GM23338 (cell line): ENCODE results near the gene POLR2L. TPM values are rescaled to one million over a fixed set of nuclear protein-coding genes. Genes with fewer than 3 reads are reported as not detected.

Experiments
- ATAC-seq: fragments of 200-7000 bp; cut with Tn5 transposase; 3 replicates; pipeline ENCODE4 v1.9.1; 2020
- DNase-seq: peaks from one replicate; pipeline ENCODE4 v3.0.0-alpha.2; 2015; ENCODE audit warnings: low spot score
- H2AFZ ChIP-seq: fragments of 200-600 bp; sonication (generic); 2 replicates; pipeline ENCODE4 v1.8.0; 2016; ENCODE audit warnings: antibody characterized with exemption, mild to moderate bottlenecking, moderate library complexity
- H3F3A ChIP-seq: fragments of 200-600 bp; sonication (generic); replicated peaks from 2 replicates; pipeline ENCODE4 v1.8.0; 2017; ENCODE audit warnings: antibody characterized with exemption, mixed run types, low read depth
- H3K27ac ChIP-seq: fragments of 200-600 bp; sonication (generic); 2 replicates; pipeline ENCODE4 v1.6.1; 2016; ENCODE audit warnings: low read depth
- H3K27me3 ChIP-seq: fragments of 200-600 bp; sonication (generic); 2 replicates; pipeline ENCODE4 v1.8.0; 2016; ENCODE audit warnings: mild to moderate bottlenecking, mixed run types, moderate library complexity; ENCODE audit not compliant: insufficient read depth
- H3K36me3 ChIP-seq: fragments of 200-600 bp; sonication (generic); 2 replicates; pipeline ENCODE4 v1.8.0; 2016; ENCODE audit warnings: mild to moderate bottlenecking; ENCODE audit not compliant: insufficient read depth
- H3K4me1 ChIP-seq: fragments of 200-600 bp; sonication (generic); 2 replicates; pipeline ENCODE4 v1.8.0; 2016; ENCODE audit warnings: mild to moderate bottlenecking, moderate library complexity; ENCODE audit not compliant: insufficient read depth
- H3K4me2 ChIP-seq: fragments of 200-600 bp; sonication (generic); 2 replicates; pipeline ENCODE4 v1.7.1; 2017; ENCODE audit warnings: mixed run types
- H3K4me3 ChIP-seq: fragments of 200-600 bp; sonication (generic); 2 replicates; pipeline ENCODE4 v1.6.1; 2016; ENCODE audit warnings: mixed run types
- H3K79me2 ChIP-seq: fragments of 200-600 bp; sonication (generic); replicated peaks from 2 replicates; pipeline ENCODE4 v1.8.0; 2017; ENCODE audit warnings: mild to moderate bottlenecking; ENCODE audit not compliant: insufficient read depth
- H3K9me2 ChIP-seq: fragments of 200-600 bp; sonication (generic); 2 replicates; pipeline ENCODE4 v1.8.0; 2017; ENCODE audit not compliant: insufficient read depth
- H4K20me1 ChIP-seq: fragments of 200-600 bp; sonication (generic); replicated peaks from 2 replicates; pipeline ENCODE4 v1.8.0; 2017; ENCODE audit warnings: mild to moderate bottlenecking; ENCODE audit not compliant: insufficient read depth
- H3K27ac Mint-ChIP-seq: 2 replicates; pipeline ENCODE4 v1.8.0; 2020; ENCODE audit warnings: inconsistent platforms, mild to moderate bottlenecking, moderate library complexity, mixed read lengths
- H3K27me3 Mint-ChIP-seq: 3 replicates; pipeline ENCODE4 v1.8.0; 2022; ENCODE audit warnings: low read depth, mild to moderate bottlenecking, moderate library complexity, mixed read lengths, inconsistent platforms; ENCODE audit not compliant: insufficient read depth, poor library complexity
- H3K36me3 Mint-ChIP-seq: 3 replicates; pipeline ENCODE4 v1.8.0; 2021; ENCODE audit warnings: low read depth, mild to moderate bottlenecking, inconsistent platforms, moderate library complexity, mixed read lengths
- H3K4me1 Mint-ChIP-seq: 3 replicates; pipeline ENCODE4 v1.8.0; 2020; ENCODE audit warnings: mild to moderate bottlenecking, inconsistent platforms, mixed read lengths
- H3K4me3 Mint-ChIP-seq: 3 replicates; pipeline ENCODE4 v1.8.0; 2021; ENCODE audit warnings: moderate library complexity, mild to moderate bottlenecking, inconsistent platforms, mixed read lengths
- H3K9me3 Mint-ChIP-seq: 3 replicates; pipeline ENCODE4 v1.8.0; 2020; ENCODE audit warnings: moderate library complexity, mild to moderate bottlenecking, inconsistent platforms, mixed read lengths
- CREB1 ChIP-seq: fragments of 250-450 bp; sonication (Bioruptor Pico); IDR thresholded peaks from 2 replicates; pipeline ENCODE4 v1.5.0; 2020; ENCODE audit warnings: low read depth, mild to moderate bottlenecking, moderate library complexity
- EZH2phosphoT487 ChIP-seq: fragments of 200-600 bp; sonication (generic); IDR thresholded peaks from one replicate; pipeline ENCODE4 v1.8.1; 2018; ENCODE audit warnings: antibody characterized with exemption; ENCODE audit not compliant: unreplicated experiment
- JUNB ChIP-seq: IDR thresholded peaks from one replicate; pipeline ENCODE4 v1.6.1; 2016; ENCODE audit warnings: antibody characterized with exemption; ENCODE audit not compliant: unreplicated experiment
- NANOG ChIP-seq: IDR thresholded peaks from 2 replicates; pipeline ENCODE4 v1.6.1; 2016; ENCODE audit warnings: antibody characterized with exemption, borderline replicate concordance
- POLR2AphosphoS5 ChIP-seq: IDR thresholded peaks from 2 replicates; pipeline ENCODE4 v1.6.1; 2016; ENCODE audit warnings: antibody characterized with exemption, low read depth
- STAT1 ChIP-seq: IDR thresholded peaks from one replicate; pipeline ENCODE4 v1.6.1; 2016; ENCODE audit warnings: antibody characterized with exemption; ENCODE audit not compliant: unreplicated experiment
- ZNF114 ChIP-seq: fragments of 250-450 bp; sonication (Bioruptor Pico); IDR thresholded peaks from 2 replicates; pipeline ENCODE4 v1.5.0; 2020; ENCODE audit warnings: mild to moderate bottlenecking, moderate library complexity
- ZNF331 ChIP-seq: fragments of 250-450 bp; sonication (Bioruptor Pico); IDR thresholded peaks from 2 replicates; pipeline ENCODE4 v1.5.0; 2020; ENCODE audit warnings: low read depth, mild to moderate bottlenecking, moderate library complexity
- polyA plus RNA-seq: library from polyadenylated mRNA; unstranded; fragments of >200 nt; fragmentation: Nextera tagmentation; extraction: Ambion mirVana; gene quantifications from 2 replicates; pipeline ENCODE4 v1.2.1, GENCODE V29; 2016
- total RNA-seq: library from RNA; depleted of rRNA; stranded (reverse); fragments of >200 nt; shearing (Covaris generic); gene quantifications from 2 replicates; pipeline ENCODE4 v1.2.3, GENCODE V29; 2014
- TF ChIP-seq, protein P1 (sequence below): fragments of 250-450 bp; sonication (Bioruptor Pico); IDR thresholded peaks from 2 replicates; pipeline ENCODE4 v1.5.0; 2020; ENCODE audit warnings: mild to moderate bottlenecking, moderate library complexity
- TF ChIP-seq, protein P2 (sequence below), 2 experiments: fragments of 200-600 bp in 1 of 2; sonication (generic) in 1 of 2; conservative IDR thresholded peaks; 2 replicates each; pipeline versions ENCODE4 v1.5.1 to v1.6.1; 2016 to 2017; ENCODE audit warnings: antibody characterized with exemption in 2 of 2, low read depth in 2 of 2, mild to moderate bottlenecking in 2 of 2, moderate library complexity in 1 of 2
- TF ChIP-seq, protein P3 (sequence below): IDR thresholded peaks from one replicate; pipeline ENCODE4 v1.6.1; 2018; ENCODE audit warnings: antibody characterized with exemption; ENCODE audit not compliant: unreplicated experiment
- TF ChIP-seq, protein P4 (sequence below): IDR thresholded peaks from 2 replicates; pipeline ENCODE4 v1.6.1; 2016; ENCODE audit warnings: antibody characterized with exemption

POLR2L gene
- total and polyA plus RNA-seq, 2 experiments from 2014 or later: 32.2 to 369 TPM

DNA sequence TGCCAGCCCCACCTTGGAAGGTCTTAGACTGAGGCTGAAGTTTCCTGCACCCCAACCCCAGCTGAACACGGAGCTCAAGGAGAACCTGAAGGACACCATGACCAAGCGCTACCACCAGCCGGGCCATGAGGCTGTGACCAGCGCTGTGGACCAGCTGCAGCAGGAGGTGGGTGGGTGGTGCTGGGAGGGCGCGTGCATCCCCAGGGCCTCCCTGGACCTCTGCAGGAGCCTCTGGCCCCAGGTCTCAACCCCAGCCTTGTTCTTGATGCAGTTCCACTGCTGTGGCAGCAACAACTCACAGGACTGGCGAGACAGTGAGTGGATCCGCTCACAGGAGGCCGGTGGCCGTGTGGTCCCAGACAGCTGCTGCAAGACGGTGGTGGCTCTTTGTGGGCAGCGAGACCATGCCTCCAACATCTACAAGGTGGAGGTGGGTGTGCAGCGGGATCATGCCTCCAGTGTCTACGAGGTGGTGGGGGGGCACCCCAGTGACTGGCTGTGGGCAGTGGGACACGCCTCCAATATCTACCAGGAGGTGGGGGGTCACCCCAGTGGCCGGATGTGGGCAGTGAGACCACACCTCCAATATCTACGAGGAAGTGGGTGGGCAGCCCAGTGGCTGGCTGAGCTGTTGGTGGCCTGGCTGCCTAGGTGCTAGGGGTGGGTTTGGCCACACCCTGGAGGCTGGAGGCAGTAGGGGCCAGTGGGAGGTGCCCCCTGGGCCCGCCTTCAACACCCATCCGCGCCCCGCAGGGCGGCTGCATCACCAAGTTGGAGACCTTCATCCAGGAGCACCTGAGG is 4.9 kb downstream of the POLR2L start:
- Histone ChIP-seq H2AFZ (no peak overlapping the region), H3K9me2 (no peaks in the 10 kb centered on the region), H4K20me1 (peaks cover 38% of the 10 kb centered on the region), H3K27me3 (peaks cover under 1% of the 10 kb centered on the region; the same call in 1 of the 2 replicates), H3K4me1 (peaks cover 18% of the 10 kb centered on the region), H3K36me3 (peaks cover 6% of the 10 kb centered on the region; the same call in 1 of the 2 replicates), H3K79me2 (peaks cover 23% of the 10 kb centered on the region), H3K4me3 (no peak overlapping the region), H3K27ac (no peak overlapping the region), H3F3A (peaks cover 26% of the 10 kb centered on the region), H3K4me2 (no peak overlapping the region)
- peaks cover 38% of the 10 kb centered on the region for H3K36me3 Mint-ChIP-seq
- peaks cover 29% of the 10 kb centered on the region for H3K27me3 Mint-ChIP-seq
- H3K27ac Mint-ChIP-seq: no peak overlapping the region
- no peaks in the 10 kb centered on the region for H3K9me3 Mint-ChIP-seq
- peaks cover 29% of the 10 kb centered on the region for H3K4me1 Mint-ChIP-seq
- no peak overlapping the region for H3K4me3 Mint-ChIP-seq
- ATAC-seq (no peak), DNase-seq (no peak)
- TF ChIP-seq NANOG (no peak), STAT1 (no peak), ZNF114 (no peak), ZNF331 (CRISPR knock-in tag) (no peak), JUNB (no peak), EZH2phosphoT487 (no peak), POLR2AphosphoS5 (no peak; the same call in 1 of the 2 replicates), CREB1 (CRISPR knock-in tag) (no peak)
- TF ChIP-seq, protein P1, sequence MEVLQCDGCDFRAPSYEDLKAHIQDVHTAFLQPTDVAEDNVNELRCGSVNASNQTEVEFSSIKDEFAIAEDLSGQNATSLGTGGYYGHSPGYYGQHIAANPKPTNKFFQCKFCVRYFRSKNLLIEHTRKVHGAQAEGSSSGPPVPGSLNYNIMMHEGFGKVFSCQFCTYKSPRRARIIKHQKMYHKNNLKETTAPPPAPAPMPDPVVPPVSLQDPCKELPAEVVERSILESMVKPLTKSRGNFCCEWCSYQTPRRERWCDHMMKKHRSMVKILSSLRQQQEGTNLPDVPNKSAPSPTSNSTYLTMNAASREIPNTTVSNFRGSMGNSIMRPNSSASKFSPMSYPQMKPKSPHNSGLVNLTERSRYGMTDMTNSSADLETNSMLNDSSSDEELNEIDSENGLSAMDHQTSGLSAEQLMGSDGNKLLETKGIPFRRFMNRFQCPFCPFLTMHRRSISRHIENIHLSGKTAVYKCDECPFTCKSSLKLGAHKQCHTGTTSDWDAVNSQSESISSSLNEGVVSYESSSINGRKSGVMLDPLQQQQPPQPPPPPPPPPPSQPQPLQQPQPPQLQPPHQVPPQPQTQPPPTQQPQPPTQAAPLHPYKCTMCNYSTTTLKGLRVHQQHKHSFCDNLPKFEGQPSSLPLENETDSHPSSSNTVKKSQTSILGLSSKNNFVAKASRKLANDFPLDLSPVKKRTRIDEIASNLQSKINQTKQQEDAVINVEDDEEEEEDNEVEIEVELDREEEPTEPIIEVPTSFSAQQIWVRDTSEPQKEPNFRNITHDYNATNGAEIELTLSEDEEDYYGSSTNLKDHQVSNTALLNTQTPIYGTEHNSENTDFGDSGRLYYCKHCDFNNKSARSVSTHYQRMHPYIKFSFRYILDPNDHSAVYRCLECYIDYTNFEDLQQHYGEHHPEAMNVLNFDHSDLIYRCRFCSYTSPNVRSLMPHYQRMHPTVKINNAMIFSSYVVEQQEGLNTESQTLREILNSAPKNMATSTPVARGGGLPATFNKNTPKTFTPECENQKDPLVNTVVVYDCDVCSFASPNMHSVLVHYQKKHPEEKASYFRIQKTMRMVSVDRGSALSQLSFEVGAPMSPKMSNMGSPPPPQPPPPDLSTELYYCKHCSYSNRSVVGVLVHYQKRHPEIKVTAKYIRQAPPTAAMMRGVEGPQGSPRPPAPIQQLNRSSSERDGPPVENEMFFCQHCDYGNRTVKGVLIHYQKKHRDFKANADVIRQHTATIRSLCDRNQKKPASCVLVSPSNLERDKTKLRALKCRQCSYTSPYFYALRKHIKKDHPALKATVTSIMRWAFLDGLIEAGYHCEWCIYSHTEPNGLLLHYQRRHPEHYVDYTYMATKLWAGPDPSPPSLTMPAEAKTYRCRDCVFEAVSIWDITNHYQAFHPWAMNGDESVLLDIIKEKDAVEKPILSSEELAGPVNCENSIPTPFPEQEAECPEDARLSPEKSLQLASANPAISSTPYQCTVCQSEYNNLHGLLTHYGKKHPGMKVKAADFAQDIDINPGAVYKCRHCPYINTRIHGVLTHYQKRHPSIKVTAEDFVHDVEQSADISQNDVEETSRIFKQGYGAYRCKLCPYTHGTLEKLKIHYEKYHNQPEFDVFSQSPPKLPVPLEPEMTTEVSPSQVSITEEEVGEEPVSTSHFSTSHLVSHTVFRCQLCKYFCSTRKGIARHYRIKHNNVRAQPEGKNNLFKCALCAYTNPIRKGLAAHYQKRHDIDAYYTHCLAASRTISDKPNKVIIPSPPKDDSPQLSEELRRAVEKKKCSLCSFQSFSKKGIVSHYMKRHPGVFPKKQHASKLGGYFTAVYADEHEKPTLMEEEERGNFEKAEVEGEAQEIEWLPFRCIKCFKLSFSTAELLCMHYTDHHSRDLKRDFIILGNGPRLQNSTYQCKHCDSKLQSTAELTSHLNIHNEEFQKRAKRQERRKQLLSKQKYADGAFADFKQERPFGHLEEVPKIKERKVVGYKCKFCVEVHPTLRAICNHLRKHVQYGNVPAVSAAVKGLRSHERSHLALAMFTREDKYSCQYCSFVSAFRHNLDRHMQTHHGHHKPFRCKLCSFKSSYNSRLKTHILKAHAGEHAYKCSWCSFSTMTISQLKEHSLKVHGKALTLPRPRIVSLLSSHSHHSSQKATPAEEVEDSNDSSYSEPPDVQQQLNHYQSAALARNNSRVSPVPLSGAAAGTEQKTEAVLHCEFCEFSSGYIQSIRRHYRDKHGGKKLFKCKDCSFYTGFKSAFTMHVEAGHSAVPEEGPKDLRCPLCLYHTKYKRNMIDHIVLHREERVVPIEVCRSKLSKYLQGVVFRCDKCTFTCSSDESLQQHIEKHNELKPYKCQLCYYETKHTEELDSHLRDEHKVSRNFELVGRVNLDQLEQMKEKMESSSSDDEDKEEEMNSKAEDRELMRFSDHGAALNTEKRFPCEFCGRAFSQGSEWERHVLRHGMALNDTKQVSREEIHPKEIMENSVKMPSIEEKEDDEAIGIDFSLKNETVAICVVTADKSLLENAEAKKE (CRISPR knock-in tag): no peak
- TF ChIP-seq, protein P2, sequence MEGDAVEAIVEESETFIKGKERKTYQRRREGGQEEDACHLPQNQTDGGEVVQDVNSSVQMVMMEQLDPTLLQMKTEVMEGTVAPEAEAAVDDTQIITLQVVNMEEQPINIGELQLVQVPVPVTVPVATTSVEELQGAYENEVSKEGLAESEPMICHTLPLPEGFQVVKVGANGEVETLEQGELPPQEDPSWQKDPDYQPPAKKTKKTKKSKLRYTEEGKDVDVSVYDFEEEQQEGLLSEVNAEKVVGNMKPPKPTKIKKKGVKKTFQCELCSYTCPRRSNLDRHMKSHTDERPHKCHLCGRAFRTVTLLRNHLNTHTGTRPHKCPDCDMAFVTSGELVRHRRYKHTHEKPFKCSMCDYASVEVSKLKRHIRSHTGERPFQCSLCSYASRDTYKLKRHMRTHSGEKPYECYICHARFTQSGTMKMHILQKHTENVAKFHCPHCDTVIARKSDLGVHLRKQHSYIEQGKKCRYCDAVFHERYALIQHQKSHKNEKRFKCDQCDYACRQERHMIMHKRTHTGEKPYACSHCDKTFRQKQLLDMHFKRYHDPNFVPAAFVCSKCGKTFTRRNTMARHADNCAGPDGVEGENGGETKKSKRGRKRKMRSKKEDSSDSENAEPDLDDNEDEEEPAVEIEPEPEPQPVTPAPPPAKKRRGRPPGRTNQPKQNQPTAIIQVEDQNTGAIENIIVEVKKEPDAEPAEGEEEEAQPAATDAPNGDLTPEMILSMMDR (conservative IDR thresholded peaks at IDR 0.05; ENCODE audit: low read depth in 2 of 2): no peak
- TF ChIP-seq, protein P3, sequence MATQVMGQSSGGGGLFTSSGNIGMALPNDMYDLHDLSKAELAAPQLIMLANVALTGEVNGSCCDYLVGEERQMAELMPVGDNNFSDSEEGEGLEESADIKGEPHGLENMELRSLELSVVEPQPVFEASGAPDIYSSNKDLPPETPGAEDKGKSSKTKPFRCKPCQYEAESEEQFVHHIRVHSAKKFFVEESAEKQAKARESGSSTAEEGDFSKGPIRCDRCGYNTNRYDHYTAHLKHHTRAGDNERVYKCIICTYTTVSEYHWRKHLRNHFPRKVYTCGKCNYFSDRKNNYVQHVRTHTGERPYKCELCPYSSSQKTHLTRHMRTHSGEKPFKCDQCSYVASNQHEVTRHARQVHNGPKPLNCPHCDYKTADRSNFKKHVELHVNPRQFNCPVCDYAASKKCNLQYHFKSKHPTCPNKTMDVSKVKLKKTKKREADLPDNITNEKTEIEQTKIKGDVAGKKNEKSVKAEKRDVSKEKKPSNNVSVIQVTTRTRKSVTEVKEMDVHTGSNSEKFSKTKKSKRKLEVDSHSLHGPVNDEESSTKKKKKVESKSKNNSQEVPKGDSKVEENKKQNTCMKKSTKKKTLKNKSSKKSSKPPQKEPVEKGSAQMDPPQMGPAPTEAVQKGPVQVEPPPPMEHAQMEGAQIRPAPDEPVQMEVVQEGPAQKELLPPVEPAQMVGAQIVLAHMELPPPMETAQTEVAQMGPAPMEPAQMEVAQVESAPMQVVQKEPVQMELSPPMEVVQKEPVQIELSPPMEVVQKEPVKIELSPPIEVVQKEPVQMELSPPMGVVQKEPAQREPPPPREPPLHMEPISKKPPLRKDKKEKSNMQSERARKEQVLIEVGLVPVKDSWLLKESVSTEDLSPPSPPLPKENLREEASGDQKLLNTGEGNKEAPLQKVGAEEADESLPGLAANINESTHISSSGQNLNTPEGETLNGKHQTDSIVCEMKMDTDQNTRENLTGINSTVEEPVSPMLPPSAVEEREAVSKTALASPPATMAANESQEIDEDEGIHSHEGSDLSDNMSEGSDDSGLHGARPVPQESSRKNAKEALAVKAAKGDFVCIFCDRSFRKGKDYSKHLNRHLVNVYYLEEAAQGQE: no peak
- TF ChIP-seq, protein P4, sequence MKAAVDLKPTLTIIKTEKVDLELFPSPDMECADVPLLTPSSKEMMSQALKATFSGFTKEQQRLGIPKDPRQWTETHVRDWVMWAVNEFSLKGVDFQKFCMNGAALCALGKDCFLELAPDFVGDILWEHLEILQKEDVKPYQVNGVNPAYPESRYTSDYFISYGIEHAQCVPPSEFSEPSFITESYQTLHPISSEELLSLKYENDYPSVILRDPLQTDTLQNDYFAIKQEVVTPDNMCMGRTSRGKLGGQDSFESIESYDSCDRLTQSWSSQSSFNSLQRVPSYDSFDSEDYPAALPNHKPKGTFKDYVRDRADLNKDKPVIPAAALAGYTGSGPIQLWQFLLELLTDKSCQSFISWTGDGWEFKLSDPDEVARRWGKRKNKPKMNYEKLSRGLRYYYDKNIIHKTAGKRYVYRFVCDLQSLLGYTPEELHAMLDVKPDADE: no peak
